PFSK-1 (cell line): ENCODE results near the gene ENDOD1.

Experiments used
- POLR2AphosphoS5 ChIP-seq: IDR thresholded peaks from 2 replicates; pipeline ENCODE4 v1.6.1; 2012; ENCODE audit warnings: low read depth, mild to moderate bottlenecking, control low read depth, low read length, moderate library complexity
- REST ChIP-seq, 2 experiments: IDR thresholded peaks; 2 replicates each; pipeline versions ENCODE4 v1.6.1 to v1.8.0; 2011 to 2012; ENCODE audit warnings: low read depth in 2 of 2, low read length in 2 of 2, control low read depth in 1 of 2, inconsistent platforms in 1 of 2, mild to moderate bottlenecking in 1 of 2, moderate library complexity in 1 of 2; ENCODE audit not compliant: insufficient read depth in 1 of 2

- TF ChIP-seq POLR2AphosphoS5, result no peak
- TF ChIP-seq REST (IDR thresholded peaks at IDR 0.05; ENCODE audit: insufficient read depth in 1 of 2, low read depth in 2 of 2, low read length in 2 of 2), result no peak
Measured at GRCh38 chr11:95132956-95133355, 43.3 kb downstream of the ENDOD1 start.
